CD4-positive, alpha-beta T cell (primary cell): ENCODE measurements around the gene IFNGR1. TPM values are rescaled to one million over a fixed set of nuclear protein-coding genes. Genes with fewer than 3 reads are reported as not detected.

ENCODE experiments used
- ATAC-seq: fragments of 200-7000 bp; cut with Tn5 transposase; one replicate; pipeline ENCODE4 v1.10.0; 2022; ENCODE audit warnings: mild to moderate bottlenecking; ENCODE audit not compliant: poor library complexity
- CTCF ChIA-PET: fragments of 350-600 bp; sonication (Branson Sonifier 250); formaldehyde crosslinking; loops from one replicate; lab custom pipeline; 2021; ENCODE audit warnings: antibody characterized with exemption, inconsistent platforms; lab: Charles Lee
- POLR2A ChIA-PET: fragments of 350-600 bp; sonication (Branson Sonifier 250); formaldehyde crosslinking; loops from one replicate; lab custom pipeline; 2021; ENCODE audit warnings: antibody characterized with exemption, inconsistent platforms; lab: Charles Lee
- DNase-seq, 14 experiments: peaks; one replicate each; pipeline ENCODE4 v3.0.0-alpha.2; 2013 to 2020; ENCODE audit warnings: mixed read lengths in 2 of 14
- H3K27ac ChIP-seq, 2 donors: one replicate each; pipeline versions ENCODE4 v1.5.1 to v1.7.0; 2013; ENCODE audit warnings: low read length in 2 of 2, low read depth in 1 of 2, mild to moderate bottlenecking in 1 of 2
- H3K27me3 ChIP-seq, 2 experiments: 1 replicate in 1 of 2; 2 replicates in 1 of 2; pipeline versions ENCODE4 v1.6.1 to v1.7.0; 2013; ENCODE audit warnings: low read length in 2 of 2, control low read depth in 1 of 2, mild to moderate bottlenecking in 1 of 2, moderate library complexity in 1 of 2; ENCODE audit not compliant: insufficient read depth in 2 of 2, control insufficient read depth in 1 of 2
- H3K36me3 ChIP-seq: one replicate; pipeline ENCODE4 v1.6.1; 2013; ENCODE audit warnings: low read length, control low read depth; ENCODE audit not compliant: insufficient read depth
- H3K4me1 ChIP-seq: one replicate; pipeline ENCODE4 v1.6.1; 2013; ENCODE audit warnings: low read length, control low read depth; ENCODE audit not compliant: insufficient read depth
- H3K4me3 ChIP-seq: one replicate; pipeline ENCODE4 v1.5.1; 2013; ENCODE audit warnings: mild to moderate bottlenecking, low read length, moderate library complexity
- H3K9me3 ChIP-seq, 2 experiments: 1 replicate in 1 of 2; 2 replicates in 1 of 2; pipeline versions ENCODE4 v1.6.1 to v1.7.0; 2013; ENCODE audit warnings: low read length in 2 of 2, mild to moderate bottlenecking in 2 of 2, control low read depth in 1 of 2, moderate library complexity in 1 of 2; ENCODE audit not compliant: control insufficient read depth in 1 of 2, insufficient read depth in 1 of 2
- H3K27ac Mint-ChIP-seq: one replicate; pipeline ENCODE4 v1.8.0; 2020; ENCODE audit warnings: mixed read lengths
- H3K27me3 Mint-ChIP-seq: one replicate; pipeline ENCODE4 v1.8.0; 2021; ENCODE audit warnings: mixed read lengths
- H3K36me3 Mint-ChIP-seq: one replicate; pipeline ENCODE4 v1.8.0; 2021; ENCODE audit warnings: low read depth, mixed read lengths
- H3K4me1 Mint-ChIP-seq: one replicate; pipeline ENCODE4 v1.8.0; 2021; ENCODE audit warnings: low read depth, mixed read lengths
- H3K4me3 Mint-ChIP-seq: one replicate; pipeline ENCODE4 v1.8.0; 2020; ENCODE audit warnings: mild to moderate bottlenecking, mixed read lengths
- H3K9me3 Mint-ChIP-seq: one replicate; pipeline ENCODE4 v1.8.0; 2020; ENCODE audit warnings: mixed read lengths
- CTCF ChIP-seq: fragments of 200-600 bp; IDR thresholded peaks from one replicate; pipeline ENCODE4 v1.8.0; 2022; ENCODE audit warnings: antibody characterized with exemption, mild to moderate bottlenecking
- intact Hi-C, 2 experiments: fragments of 100-400 bp; cut with DNase I in 1 of 2; cut with micrococcal nuclease in 1 of 2; formaldehyde crosslinking; loops; one replicate each; pipeline versions ENCODE4 v1.15.1 to v1.9.0; 2023 to 2025; cut with DNase I, micrococcal nuclease
- total RNA-seq, 174 experiments: library from RNA in 2 of 174; stranded (reverse) in 2 of 174; gene quantifications; one replicate each; pipeline ENCODE4 v1.2.3 and lab custom pipeline; 2021 to 2026

The IFNGR1 gene
- total RNA-seq, 2 experiments from 2014 or later: 81.7 to 84.3 TPM

- DNase-seq (no peak), ATAC-seq (no peak)
- no peak for TF ChIP-seq CTCF
- Histone ChIP-seq H3K4me1 (no peaks in the 10 kb centered on the region), H3K4me3 (no peak overlapping the region), H3K27me3 (no peaks in the 10 kb centered on the region), H3K9me3 (no peaks in the 10 kb centered on the region), H3K36me3 (peaks cover 62% of the 10 kb centered on the region), H3K27ac (no peak overlapping the region)
- CTCF ChIA-PET: no interaction called here
- POLR2A ChIA-PET: interaction anchor here (1.2 kb wide), 1 partner anchor 11 kb away, joined by 4 read pairs; no protein-coding TSS in a partner anchor
- Mint-ChIP-seq H3K36me3 (peaks cover 73% of the 10 kb centered on the region), H3K4me1 (peaks cover 14% of the 10 kb centered on the region), H3K9me3 (no peaks in the 10 kb centered on the region), H3K4me3 (no peak overlapping the region), H3K27me3 (no peaks in the 10 kb centered on the region), H3K27ac (no peak overlapping the region)
- intact Hi-C loops: no loop called here
These were observed 18.2 kb downstream of the IFNGR1 start for GRCh38 chr6:137201006-137201405.

GRCh38 chr6:137200288-137200687 is 18.9 kb downstream of the IFNGR1 start:
- POLR2A ChIA-PET: no interaction called here

GRCh38 chr6:137197684-137198645 is 21.2 kb downstream of the IFNGR1 start:
- TF ChIP-seq CTCF: no peak
- CTCF ChIA-PET: no interaction called here
- Histone ChIP-seq H3K9me3 (no peaks in the 10 kb centered on the region), H3K36me3 (peaks cover 32% of the 10 kb centered on the region), H3K4me3 (no peak overlapping the region), H3K27me3 (no peaks in the 10 kb centered on the region), H3K4me1 (no peaks in the 10 kb centered on the region), H3K27ac (no peak overlapping the region)
- Mint-ChIP-seq H3K36me3 (peaks cover 43% of the 10 kb centered on the region), H3K27me3 (no peaks in the 10 kb centered on the region), H3K4me3 (no peak overlapping the region), H3K9me3 (no peaks in the 10 kb centered on the region), H3K4me1 (peaks cover 10% of the 10 kb centered on the region), H3K27ac (no peak overlapping the region)
- DNase-seq (no peak), ATAC-seq (no peak)
- intact Hi-C loops: no loop called here
- POLR2A ChIA-PET: interaction anchor here (0.7 kb wide), 1 partner anchor 209 kb away, joined by 3 read pairs; no protein-coding TSS in a partner anchor

More at GRCh38 chr6:137200288-137200687, 18.9 kb downstream of the IFNGR1 start:
- no peaks in the 10 kb centered on the region for H3K27me3 Mint-ChIP-seq
- no peak overlapping the region for H3K27ac Mint-ChIP-seq
- H3K27me3 ChIP-seq: no peaks in the 10 kb centered on the region
- no peaks in the 10 kb centered on the region for H3K4me1 ChIP-seq
- no peak for ATAC-seq
- no peak for DNase-seq
- no peak overlapping the region for H3K4me3 Mint-ChIP-seq
- H3K36me3 ChIP-seq: peaks cover 55% of the 10 kb centered on the region
- H3K27ac ChIP-seq: no peak overlapping the region
- no peaks in the 10 kb centered on the region for H3K9me3 Mint-ChIP-seq
- H3K4me1 Mint-ChIP-seq: peaks cover 15% of the 10 kb centered on the region
- no peak for TF ChIP-seq CTCF
- CTCF ChIA-PET: no interaction called here
- H3K36me3 Mint-ChIP-seq: peaks cover 66% of the 10 kb centered on the region
- no peaks in the 10 kb centered on the region for H3K9me3 ChIP-seq
- H3K4me3 ChIP-seq: no peak overlapping the region
- intact Hi-C loops: no loop called here
